HG02678 (cell line): ENCODE measurements around the gene CLK4.
A peak's percentile ranks its signal among the peaks of the same experiment; 100 is the strongest.
"Not testable (repeated sequence)": the region's sequence is repeated elsewhere in the genome, so short reads cannot be mapped to it uniquely, and the experiment has no call there.

Experiments
- ATAC-seq: cut with Tn5 transposase; IDR thresholded peaks from one replicate; pipeline ENCODE4 v1.9.1; 2021; ENCODE audit warnings: mild to moderate bottlenecking, moderate library complexity; ENCODE audit not compliant: unreplicated experiment

The CLK4 gene

DNA sequence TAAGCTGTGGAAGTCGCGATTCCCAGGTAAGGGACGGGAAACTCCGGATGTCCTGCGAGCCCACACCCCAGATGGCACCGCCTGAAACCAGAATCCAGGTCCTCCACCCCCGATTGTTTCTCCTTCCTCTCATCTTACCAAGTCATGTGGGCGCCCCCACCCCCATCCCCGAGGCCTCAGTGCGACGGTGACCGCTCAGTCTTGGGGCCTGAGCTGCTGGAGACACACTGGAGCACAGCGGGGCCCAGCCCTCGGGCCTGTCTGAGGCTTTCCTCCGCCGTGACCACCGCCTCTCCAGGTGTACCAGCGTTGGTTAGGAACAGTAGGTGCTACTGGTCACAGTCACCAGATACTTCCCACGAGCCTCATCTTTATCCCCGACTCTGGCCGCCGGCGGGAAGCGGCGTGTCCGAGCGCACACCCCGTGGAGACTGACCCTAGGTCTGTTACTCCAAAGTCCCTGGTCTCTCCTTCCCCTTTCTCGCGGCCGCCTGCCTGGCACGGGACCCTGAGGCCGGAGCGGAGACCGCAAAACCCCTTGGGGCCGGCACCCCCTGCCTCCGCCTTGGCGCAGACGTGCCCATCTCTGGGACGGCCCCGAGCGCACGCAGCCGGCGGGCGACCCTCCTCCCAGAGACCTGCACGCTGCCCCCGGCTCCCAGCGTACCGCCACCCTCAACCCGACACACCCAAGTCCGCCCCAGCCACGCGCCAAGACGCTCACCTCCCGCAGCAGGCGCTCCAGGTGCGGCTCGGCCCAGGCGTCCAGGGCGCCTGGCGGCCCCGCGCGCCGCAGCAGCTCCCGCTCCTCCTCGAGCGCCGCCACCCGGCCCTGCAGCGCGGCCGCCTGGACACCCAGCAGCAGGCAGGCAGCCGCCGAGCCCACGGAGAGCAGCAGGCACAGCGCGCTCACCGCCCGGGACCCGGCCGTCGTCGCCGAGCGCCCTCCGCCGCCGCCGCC is 37.4 kb downstream of the CLK4 start:
- peak; percentile 16 for ATAC-seq

DNA sequence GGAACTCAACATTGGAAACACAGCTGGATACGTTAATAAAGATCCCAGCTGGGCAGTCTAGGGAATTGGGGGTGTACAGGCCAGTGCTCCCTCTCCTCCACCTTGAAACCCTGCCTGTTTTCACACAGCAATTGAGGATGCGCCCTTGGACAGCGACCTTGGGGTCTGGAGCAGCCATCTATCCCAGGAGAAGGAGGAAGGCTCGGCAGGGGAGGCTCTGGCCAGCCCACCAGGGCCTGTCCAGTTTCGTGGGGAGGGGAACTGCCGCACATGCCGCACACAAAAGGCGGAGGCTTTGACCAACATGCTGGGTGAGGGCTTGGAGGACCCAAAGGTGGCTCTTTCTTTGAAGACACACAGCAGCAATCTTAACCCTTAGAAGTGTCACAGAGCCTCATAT is 38.1 kb downstream of the CLK4 start:
- no peak for ATAC-seq

DNA sequence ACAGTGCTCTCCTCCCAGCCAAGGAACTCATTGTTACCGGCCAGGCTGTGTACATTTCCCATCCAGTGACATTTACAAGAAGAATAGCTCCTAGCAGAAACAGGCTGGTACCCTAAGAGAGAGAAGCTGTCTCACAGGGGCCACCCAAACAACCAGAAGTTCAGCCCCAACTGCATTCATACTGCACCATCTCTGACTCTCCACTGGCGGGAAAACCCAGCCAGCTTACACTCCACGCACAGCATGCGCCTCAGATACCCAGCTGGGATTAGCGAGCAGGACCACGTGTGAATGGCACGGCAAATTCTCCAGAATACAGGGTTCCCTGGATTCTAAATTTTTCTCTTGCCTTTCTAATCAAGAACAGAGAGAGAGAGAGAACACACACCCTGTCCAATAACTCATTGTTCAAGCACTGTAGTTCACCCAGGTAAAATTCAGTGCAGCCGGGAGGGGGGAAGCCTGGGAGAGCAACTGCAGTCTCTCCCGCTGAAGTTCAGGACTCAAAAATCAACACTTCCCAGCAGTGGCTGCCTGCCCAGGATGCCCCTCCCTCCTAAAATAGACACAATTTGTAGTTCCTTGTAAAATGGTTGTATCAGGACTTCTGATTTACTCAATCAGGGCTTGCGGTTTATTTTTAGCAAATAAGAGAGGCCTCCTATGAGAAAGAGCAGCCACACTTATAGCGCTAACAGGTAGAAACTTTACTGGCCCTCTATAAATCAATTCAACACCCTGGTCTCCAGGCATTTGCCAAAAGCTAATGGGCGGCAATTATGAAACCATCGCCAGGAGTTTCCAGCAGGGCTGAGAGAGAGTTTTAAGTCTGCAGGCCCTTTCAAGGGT is 38.9 kb downstream of the CLK4 start:
- ATAC-seq = no peak

DNA sequence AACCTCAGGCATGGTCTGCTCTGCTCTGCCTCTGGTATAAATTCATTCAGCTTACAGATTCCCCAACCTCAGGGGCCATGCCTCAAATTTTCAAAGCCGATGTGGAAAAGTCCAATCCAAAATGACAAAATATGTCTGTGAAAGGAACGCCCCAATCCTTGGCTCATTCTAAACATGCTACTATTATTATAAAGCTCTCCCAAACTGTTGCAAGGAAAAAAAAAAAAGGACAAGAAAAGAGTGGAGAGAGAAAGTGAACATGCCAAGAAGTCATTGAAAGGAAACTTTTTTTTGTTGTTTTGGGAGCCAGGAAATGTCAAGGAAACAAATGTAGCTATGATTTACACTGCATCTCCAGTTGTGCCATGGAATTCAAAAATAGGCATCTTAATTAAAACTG is 40.5 kb downstream of the CLK4 start:
- no peak for ATAC-seq

DNA sequence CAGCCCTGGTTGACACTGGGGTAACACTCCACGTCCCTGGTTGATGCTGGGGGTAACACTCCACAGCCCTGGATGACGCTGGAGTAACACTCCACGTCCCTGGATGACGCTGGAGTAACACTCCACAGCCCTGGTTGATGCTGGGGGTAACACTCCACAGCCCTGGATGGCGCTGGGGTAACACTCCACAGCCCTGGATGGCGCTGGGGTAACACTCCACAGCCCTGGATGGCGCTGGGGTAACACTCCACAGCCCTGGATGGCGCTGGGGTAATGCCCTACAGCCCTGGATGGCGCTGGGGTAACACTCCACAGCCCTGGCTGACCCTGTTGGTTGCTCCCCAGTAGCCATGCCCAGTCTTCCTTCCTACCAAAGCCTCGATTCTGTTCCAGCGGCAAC is 41.4 kb downstream of the CLK4 start:
- ATAC-seq = not testable (repeated sequence)

DNA sequence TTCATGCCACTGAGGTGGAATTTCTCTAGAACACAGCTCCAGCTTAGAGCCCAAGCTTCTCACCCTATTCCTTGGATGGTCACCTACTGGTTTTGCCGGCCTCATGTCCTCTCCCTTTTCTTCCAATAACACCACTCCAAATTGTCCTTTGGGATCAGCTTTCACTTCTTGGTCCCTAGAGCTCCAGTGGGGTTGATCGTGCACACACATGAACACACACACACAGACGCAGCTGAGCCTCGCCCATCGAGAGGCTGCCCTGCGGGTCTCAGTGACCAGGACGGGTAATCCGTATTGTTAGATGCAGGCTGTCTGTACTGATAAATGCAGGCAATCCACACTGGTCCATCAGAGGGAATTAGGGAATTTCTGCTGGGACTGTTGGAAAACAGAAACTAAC is 43.6 kb downstream of the CLK4 start:
- no peak for ATAC-seq

DNA sequence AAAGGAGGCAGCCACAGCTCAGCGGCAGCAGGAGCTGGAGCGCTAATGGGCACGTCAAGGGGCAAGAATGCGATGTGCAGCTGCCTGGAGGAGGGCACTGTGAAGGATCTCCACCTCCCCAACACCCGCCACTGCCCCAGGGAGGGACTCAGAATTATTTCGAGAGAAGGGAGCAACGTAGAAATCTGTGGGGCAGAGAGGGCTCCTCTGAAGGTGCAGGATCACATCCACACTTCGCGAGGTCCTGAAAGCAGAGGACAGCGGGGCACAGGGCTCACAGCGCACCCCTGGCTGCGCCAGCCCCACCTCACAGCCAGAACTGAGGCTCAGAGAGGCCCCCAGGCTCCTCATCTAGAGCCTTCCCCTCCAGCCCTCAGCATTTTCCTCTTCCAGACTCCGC is 44.6 kb downstream of the CLK4 start:
- no peak for ATAC-seq

DNA sequence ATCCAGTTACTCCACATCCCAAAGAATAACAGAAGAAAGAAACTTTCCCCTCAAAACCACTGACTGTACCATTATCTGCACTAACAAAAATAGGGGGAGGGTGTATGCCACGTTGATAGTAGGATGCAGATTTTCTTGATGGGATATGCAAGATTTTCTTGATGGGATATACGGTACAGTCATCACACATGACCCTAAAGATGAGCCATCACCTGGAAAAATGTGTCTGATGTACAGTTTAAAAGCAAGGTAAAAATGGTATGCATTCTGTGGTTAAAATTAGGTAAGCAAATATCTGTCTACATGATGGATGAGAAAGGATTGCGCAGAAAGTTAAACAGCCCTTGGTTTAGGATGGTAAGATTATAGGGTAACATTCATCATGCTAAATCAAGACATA is 45.2 kb downstream of the CLK4 start:
- ATAC-seq = no peak

DNA sequence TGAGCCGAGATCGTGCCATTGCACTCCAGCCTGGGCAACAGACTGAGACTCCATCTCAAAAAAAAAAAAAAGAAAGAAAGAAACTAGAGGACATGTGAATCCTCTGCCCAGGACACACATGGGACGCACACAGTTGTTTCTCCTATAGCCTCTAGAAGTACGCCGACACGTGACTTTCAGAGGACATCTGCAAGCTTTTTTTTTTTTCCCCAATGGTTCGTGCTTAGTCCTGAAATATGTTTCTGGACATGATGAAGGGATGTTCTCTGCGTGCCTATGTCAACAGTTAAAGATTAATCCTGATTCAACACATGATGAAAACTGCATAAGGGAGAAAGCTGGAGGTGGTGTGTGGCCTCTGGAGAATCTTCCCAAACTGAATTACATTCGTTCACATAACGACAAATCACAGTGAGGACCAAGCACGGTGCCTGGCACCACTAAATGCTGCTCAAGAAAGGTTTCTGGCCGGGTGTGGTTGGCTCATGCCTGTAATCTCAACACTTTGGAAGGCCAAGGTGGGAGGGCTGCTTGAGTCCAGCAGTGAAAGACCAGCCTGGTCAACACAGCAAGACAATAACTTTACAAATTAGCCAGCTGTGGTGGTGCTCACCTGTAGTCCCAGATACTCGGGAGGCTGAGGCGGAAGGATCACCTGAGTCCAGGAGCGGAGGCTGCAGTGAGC is 46.4 kb downstream of the CLK4 start:
- no peak for ATAC-seq

DNA sequence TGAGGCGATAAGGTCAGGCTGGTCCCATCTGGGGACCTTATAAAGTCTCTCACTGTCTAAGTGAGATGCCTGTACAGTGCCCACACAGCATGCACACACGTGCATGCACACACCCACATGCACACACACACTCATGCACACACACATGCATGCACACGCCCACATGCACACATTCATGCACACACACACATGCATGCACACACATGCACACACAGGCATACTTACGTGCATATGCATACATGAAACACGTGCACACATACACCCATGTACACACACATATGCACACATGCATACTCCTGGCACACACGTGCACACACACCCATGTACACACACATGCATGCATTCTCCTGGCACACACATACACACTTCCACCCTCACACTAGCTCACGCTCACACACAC is 48.9 kb downstream of the CLK4 start:
- no peak for ATAC-seq

DNA sequence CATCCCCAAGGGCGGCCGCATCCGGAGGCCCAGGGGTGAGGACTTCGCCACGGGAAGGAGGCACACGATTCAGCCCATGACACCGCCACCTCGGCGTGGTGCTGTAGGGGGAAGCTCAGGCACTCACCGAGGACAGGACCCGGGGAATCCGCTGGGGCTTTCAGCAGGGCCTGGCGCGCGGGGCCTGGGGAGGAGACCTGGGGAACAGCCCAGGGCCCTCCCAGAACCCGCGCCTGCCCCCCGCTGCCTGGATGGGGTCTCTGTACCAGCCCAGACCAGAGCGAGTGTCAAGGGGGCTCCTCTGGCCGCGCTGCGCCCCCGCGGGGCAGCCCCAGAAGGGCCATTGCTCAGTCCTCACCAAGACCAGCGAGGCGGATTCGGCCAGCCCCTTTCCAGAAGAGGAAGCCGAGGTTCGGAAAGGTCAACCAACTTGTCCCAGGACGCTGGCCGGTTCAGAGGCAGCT is 49.4 kb downstream of the CLK4 start:
- ATAC-seq = no peak

DNA sequence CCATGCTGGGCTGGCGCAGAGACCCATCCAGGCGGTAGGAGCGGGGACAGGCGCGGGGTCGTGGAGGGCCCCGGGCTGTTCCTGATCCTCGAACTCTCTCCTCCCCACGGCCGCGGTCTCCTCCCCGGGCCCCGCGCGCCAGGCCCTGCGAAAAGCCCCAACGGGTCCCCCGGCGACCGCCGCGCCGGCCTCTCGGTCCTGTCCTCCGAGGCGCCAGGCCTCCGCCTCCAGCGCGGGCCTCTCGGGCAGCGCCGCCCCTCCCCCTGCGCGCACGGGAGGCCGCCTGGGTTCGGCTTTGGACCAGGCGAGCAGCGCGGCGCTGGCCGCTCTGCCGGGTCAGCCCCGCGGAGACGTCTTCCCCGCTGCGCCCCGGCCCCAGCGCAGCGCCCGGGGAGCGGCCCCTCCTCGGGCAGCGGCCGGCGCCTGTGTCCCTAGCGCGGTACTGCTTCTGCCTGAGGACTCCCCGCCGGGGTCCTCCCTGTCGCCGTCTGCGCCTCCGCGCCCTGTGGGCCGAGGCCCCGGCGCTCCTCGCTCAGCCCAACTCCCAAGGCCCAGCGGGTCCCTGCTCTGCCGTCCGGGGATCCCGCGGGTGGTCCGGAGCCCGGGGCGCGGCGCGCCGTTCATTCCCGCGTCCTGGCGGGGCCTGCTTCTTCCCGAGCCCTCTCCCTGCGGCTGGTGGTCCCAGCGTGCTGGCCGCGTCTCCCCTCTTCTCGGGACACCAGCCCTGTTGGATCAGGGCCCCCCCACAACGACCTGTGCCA is 50.1 kb downstream of the CLK4 start:
- no peak for ATAC-seq

DNA sequence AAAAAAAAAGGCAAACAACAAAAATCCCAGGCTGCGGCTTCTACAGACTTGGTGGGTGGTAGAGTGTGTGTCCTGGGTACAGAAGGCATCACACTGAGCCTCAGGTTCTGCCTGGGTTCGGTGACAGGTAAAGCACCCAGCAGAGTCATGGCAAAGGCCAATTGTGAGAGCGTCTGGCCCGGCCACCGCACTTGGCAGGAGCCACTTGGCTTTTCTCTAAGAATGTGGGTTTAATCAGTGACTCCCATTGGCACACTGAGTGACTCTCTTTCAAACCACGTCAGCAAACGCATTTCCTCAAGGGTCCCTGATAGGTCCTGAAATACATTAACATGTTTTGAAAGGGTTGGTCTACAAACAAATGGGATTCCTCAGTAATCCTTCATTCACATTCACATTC is 53.6 kb downstream of the CLK4 start:
- ATAC-seq = no peak

DNA sequence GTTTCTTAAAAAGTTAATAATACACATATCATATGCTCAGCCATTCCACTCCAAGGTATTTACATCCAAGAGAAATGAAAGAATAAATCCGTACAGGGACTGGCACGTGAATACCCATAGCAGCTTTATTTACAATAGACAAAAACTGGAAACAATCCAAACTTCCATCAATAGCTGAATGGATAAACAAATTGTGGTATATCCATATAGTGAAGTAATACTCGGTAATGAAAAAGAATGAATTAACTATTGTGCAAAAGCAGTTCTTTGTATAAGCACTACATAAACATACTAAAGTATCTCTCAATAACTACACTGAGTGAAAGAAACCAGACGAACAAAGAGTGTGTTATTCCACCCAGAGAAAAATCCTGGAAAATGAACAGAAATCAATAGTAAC is 54.2 kb downstream of the CLK4 start:
- ATAC-seq = no peak

DNA sequence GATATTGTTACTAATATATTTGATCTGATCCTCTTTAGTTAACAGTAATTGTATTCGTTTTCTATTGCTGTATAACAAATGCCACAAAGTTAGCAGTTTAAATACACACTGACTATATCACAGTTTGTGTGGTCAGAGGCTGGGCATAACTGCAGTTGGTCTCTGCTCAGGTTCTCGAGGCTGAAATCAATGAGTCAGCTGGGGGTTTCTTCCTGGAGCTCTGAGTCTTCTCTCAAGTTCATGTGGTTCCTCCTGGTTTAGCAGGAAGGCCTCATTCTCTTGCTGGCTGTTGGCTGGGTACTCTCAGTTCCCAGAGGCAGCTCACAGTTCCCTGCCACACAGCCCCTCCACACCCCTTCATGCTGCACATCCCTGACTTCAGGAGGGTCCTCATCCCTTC is 57.4 kb downstream of the CLK4 start:
- ATAC-seq = no peak

DNA sequence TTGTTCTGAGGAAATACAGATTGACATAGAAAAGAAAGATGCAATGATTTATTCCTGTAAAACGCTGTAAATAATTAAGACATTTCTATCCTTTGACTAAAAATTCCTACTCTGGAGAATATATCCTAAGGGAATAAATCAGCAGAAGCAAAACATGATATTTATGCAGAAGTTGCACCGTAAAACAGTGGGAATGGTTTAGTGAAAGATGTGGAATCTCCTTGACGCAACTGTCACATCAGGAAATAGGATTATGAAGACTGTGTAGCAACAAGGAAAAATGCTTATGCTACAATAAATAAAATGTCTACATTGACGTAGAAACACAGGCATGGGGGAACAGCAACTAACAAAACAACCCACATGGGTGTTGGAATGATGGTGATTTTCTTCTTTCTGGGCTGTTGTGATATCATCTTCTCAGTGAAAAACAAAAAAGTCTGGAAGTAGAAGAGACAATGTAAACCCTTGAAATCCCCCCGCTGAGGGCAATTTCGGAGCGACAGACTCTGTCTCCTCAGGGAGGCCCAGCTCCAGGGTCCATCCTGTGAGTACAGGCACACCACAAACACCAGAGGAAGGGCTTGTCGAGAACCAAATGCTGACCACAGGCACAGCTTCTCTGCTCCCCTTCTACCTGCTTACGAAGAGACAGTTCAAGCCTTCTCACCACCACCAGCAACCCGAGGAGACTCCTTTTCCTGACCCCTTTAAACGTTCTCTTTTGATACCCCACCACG is 61.9 kb downstream of the CLK4 start:
- ATAC-seq = no peak

DNA sequence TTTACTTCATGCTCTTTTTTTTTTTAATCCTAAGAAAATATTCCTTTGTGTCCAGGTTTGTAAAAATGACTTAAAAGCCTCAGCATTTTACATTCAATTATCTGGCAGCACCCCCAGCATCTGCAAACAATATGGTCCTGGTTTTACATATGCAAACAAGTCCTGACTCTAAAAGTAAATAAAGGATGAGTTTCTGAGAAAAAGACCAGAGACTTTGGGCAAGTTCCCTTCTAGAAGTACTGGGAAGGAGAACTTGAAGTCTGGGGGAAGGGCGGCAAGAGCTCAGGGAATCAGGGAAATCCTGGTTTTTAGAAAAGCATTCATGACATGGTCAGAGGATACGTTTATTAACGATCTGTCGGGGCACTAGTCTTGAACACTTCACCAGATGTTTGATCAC is 62.5 kb downstream of the CLK4 start:
- ATAC-seq = no peak

DNA sequence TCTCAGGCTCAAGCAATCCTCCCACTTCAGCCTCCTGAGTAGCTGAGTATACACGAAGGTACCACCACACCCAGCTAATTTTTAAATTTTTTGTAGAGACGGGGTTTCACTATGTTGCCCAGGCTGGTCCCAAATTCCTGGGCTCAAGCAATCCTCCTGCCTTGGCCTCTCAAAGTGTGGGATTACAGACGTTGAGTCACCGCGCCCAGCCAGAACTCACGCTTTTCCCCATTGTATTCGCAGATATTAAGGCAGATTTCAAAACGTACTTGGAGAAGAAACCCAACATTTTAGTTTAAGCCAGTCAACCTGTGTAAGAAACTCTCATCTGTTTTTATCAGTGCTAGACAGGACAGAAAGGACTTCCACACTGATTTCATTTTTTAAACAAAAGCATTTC is 63.2 kb downstream of the CLK4 start:
- no peak for ATAC-seq

DNA sequence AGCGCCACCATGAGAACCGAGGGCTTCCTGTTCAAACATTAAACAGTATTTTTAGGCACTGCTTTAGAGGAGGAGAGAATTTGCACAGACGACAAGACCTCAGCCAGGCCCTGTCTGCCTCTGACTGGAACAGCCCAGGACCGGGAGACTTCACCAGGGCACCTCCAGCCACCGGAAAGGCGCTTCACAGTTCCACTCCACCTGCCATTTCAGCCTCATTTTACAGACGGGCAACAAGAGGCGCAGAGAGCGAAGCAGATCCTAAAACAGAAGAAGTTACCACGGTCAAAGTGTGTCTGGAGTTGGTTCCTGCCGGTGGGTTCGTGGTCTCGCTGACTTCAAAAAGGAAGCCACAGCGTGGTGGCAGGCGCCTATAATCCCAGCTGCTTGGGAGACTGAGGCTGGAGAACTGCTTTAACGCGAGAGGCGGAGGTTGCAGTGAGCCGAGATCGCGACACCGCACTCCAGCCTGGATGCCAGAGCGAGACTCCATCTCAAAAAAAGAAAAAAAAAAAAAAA is 65.0 kb downstream of the CLK4 start:
- ATAC-seq = no peak

DNA sequence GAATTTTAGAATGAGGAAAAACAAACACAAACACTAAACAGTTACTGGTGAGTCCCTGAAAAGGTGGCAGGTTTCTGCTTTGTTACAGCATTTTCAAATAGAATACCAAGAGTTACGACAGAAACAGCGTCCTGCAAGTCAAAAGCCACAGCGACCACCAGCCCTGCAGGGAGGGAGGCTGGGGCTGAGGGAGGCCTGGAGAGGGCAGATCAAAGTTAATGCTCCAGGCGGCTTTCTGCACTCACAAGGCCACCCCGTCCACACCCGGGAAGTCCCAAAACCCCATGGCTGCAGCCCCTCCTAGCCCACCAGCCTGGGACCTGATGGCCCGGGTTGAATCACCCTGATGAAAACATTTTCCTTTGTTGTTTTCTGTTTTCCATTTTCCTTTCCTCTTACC is 65.9 kb downstream of the CLK4 start:
- no peak for ATAC-seq
